Measurements from ENCODE around the gene CBY2. TPM values are rescaled to one million over a fixed set of nuclear protein-coding genes. Genes with fewer than 3 reads are reported as not detected.

The CBY2 gene
- total RNA-seq, 4 donors from 2014 or later = not detected

DNA sequence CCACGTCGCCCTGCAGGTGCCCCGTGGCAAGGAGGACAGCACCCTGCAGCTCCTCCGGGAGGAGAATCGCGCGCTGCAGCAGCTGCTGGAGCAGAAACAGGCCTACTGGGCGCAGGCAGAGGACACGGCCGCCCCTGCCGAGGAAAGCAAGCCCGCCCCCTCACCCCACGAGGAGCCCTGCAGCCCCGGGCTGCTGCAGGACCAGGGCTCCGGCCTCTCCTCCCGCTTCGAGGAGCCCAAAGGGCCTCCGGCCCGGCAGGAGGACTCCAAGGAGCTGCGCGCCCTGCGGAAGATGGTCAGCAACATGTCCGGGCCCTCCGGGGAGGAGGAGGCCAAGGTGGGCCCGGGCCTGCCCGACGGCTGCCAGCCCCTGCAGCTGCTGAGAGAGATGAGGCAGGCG lies 11.6 kb downstream of the CBY2 start:
- no peaks in the 10 kb centered on the region for H3K36me3 ChIP-seq

DNA sequence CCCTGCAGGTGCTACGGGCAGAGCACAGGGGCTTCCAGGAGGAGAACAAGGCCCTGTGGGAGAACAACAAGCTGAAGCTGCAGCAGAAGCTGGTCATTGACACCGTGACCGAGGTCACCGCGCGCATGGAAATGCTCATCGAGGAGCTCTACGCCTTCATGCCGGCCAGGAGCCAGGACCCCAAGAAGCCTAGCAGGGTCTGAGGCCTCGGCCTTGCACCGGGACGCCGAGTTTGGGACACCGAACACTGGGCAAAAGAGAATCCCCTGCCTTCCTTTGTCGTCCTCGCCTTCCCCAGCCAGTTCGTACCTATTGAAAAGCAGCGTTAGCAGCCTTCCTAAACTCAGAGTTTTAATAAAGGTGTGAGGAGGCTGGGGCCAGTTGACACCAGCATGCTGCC lies 12.1 kb downstream of the CBY2 start:
- no peaks in the 10 kb centered on the region for H3K9me3 ChIP-seq
- H3K36me3 ChIP-seq = no peaks in the 10 kb centered on the region
- no peak for DNase-seq
- TF ChIP-seq, protein P1, sequence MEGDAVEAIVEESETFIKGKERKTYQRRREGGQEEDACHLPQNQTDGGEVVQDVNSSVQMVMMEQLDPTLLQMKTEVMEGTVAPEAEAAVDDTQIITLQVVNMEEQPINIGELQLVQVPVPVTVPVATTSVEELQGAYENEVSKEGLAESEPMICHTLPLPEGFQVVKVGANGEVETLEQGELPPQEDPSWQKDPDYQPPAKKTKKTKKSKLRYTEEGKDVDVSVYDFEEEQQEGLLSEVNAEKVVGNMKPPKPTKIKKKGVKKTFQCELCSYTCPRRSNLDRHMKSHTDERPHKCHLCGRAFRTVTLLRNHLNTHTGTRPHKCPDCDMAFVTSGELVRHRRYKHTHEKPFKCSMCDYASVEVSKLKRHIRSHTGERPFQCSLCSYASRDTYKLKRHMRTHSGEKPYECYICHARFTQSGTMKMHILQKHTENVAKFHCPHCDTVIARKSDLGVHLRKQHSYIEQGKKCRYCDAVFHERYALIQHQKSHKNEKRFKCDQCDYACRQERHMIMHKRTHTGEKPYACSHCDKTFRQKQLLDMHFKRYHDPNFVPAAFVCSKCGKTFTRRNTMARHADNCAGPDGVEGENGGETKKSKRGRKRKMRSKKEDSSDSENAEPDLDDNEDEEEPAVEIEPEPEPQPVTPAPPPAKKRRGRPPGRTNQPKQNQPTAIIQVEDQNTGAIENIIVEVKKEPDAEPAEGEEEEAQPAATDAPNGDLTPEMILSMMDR (IDR thresholded peaks at IDR 0.05) = no peak
- TF ChIP-seq POLR2A (IDR thresholded peaks at IDR 0.05) = no peak
- no peaks in the 10 kb centered on the region for H3K4me1 ChIP-seq
- no peak overlapping the region for H3K4me3 ChIP-seq
- H3K27ac ChIP-seq = no peak overlapping the region
- H3K27me3 ChIP-seq = no peaks in the 10 kb centered on the region

More for the DNA sequence above, 11.6 kb downstream of the CBY2 start:
- Histone ChIP-seq H3K27me3 (no peaks in the 10 kb centered on the region), H3K4me1 (no peaks in the 10 kb centered on the region), H3K4me3 (no peak overlapping the region), H3K27ac (no peak overlapping the region), H3K9me3 (no peaks in the 10 kb centered on the region)
- no peak for DNase-seq
- TF ChIP-seq, protein P1 (IDR thresholded peaks at IDR 0.05) = no peak
- TF ChIP-seq POLR2A (IDR thresholded peaks at IDR 0.05) = no peak

DNA sequence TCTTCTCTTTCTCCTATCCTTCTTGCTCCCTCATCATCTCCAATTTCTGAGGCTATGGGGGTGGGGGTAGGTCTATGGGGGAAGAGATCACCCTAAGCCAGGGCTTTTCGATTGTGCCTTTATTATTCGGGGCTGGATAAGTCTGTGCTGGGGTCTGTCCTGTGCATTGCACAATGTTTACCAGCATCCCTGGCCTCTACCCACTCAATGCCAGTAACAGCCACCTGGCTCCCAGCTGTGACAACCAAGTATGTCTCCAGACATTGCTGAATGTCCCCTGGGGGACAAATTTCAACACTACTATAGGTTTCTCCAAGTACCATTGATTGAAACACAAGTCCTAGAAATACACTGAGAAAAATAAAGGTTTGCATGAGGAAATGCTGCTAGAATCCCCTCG lies 13.2 kb downstream of the CBY2 start:
- Histone ChIP-seq H3K27me3 (no peaks in the 10 kb centered on the region), H3K4me3 (no peak overlapping the region), H3K36me3 (no peaks in the 10 kb centered on the region), H3K9me3 (no peaks in the 10 kb centered on the region), H3K27ac (no peak overlapping the region), H3K4me1 (no peaks in the 10 kb centered on the region)
- TF ChIP-seq, protein P1 (IDR thresholded peaks at IDR 0.05) = no peak
- no peak for TF ChIP-seq POLR2A (IDR thresholded peaks at IDR 0.05)
- no peak for DNase-seq

DNA sequence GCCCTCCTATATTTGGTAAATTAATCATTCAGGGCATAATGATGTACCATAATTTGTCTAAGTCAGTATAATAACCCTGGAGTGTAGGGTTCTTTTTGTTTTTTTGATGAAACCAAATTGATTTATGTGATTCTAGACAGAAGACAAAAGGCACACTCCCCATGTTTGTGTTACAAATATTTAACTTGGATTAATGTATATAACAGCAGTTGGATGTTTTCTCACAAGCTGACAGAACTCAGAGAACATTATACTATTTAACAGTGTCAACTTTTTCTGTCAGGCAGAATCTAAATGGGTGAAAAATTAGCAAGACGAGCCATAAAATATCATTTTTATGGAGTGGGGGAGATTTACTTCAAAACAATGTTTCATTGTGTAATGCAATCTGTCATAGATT lies 15.2 kb downstream of the CBY2 start:
- no peak overlapping the region for H3K4me3 ChIP-seq
- no peaks in the 10 kb centered on the region for H3K27me3 ChIP-seq
- DNase-seq = no peak
- no peaks in the 10 kb centered on the region for H3K9me3 ChIP-seq
- no peak overlapping the region for H3K27ac ChIP-seq
- TF ChIP-seq POLR2A (IDR thresholded peaks at IDR 0.05) = no peak
- TF ChIP-seq, protein P1 (IDR thresholded peaks at IDR 0.05) = no peak
- no peaks in the 10 kb centered on the region for H3K4me1 ChIP-seq
- H3K36me3 ChIP-seq = no peaks in the 10 kb centered on the region

DNA sequence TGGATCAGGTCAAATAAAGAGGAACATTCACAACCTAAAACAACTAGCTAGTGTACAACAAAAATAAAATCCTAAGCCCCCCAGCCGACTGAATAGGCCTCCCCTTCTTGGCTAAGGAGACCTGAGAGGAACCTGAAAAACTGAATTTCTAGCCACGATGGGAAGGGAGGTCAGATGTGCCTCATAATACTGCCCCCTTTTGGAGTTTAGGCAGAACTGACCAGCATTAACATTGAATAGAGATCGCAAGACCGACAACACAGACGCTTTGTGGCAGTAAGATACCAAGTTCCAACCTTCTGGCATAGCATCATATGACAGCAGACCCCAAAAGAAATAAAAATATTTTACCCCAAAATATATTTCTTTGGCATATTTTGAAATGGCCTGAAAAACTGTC lies 15.9 kb downstream of the CBY2 start:
- H3K4me1 ChIP-seq = no peaks in the 10 kb centered on the region
- no peak for TF ChIP-seq POLR2A (IDR thresholded peaks at IDR 0.05)
- TF ChIP-seq, protein P1 (IDR thresholded peaks at IDR 0.05) = peak in 2 of 6 experiments; percentile 19 to 23
- no peaks in the 10 kb centered on the region for H3K36me3 ChIP-seq
- no peaks in the 10 kb centered on the region for H3K9me3 ChIP-seq
- no peak overlapping the region for H3K4me3 ChIP-seq
- DNase-seq = no peak
- H3K27ac ChIP-seq = no peak overlapping the region
- no peaks in the 10 kb centered on the region for H3K27me3 ChIP-seq

DNA sequence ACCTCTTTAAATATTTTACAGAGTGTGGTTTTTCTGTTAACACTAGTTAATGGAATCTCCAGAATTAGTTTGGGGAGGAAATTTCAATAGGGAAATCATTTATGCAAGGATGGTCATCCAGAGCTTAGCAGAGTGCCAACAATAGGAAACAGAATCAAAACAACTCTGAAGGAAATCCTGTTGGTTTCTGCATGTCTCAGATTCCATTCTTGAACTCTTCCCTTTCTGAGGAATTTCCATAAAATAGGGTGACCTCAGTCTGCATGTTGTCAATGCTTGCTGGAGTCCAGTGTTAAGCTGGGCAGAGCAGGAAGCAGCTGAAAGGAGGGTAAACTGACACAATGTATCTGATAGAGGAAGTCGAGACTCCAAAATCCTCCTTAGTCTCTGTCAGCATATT lies 16.9 kb downstream of the CBY2 start:
- H3K4me1 ChIP-seq = no peaks in the 10 kb centered on the region
- H3K27me3 ChIP-seq = no peaks in the 10 kb centered on the region

More for the DNA sequence above, 16.9 kb downstream of the CBY2 start:
- Histone ChIP-seq H3K36me3 (no peaks in the 10 kb centered on the region), H3K4me3 (no peak overlapping the region), H3K9me3 (no peaks in the 10 kb centered on the region), H3K27ac (no peak overlapping the region)
- TF ChIP-seq, protein P1 (IDR thresholded peaks at IDR 0.05) = no peak
- TF ChIP-seq POLR2A (IDR thresholded peaks at IDR 0.05) = no peak
- DNase-seq = no peak
